HG03521 (cell line): ENCODE measurements around the gene LIMK2.
"Not testable (repeated sequence)": the region's sequence is repeated elsewhere in the genome, so short reads cannot be mapped to it uniquely, and the experiment has no call there.

ENCODE experiments used
- ATAC-seq: cut with Tn5 transposase; IDR thresholded peaks from one replicate; pipeline ENCODE4 v1.9.1; 2021; ENCODE audit warnings: mild to moderate bottlenecking, moderate library complexity; ENCODE audit not compliant: unreplicated experiment

Gene LIMK2

DNA sequence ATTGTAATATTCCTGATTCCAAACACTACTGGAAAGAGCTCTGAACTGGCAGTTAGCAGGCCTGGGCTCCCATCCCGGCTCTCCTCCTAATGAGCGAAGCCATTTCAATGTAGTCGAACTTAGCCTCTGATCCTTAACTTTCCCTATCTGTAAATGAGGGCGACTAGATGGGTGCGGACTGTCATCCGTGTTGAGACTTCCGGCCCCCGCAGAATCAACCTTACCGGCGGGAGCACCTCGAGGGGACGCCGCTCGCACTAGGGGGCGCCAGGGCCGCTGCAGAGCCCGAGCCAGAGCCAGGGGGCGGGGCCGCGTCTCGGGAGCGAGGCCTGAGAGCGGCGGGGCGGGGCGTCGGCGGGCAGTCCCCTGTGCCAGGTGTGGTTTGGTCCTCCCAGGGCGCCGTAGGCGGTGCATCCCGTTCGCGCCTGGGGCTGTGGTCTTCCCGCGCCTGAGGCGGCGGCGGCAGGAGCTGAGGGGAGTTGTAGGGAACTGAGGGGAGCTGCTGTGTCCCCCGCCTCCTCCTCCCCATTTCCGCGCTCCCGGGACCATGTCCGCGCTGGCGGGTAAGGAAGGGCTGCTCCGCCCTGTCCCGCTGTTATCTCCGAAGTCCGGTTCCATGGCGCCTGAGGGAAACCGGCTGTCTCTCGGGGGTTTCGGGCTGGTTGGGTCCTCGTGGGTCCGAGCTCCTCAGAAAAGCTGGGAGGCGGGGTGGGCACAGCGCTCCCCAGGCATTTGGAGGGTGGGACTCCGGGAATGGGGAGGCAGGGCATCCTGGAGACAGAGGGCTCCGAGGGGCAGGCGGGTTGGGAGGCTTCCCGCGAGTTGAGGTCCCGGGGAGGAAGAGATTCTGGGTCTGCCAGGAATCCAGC is at the start of gene LIMK2:
TSS of gene LIMK2 (plus strand) at position 437 of the 869 bp plus-strand sequence. CDS start at position 548, 111 bp downstream.
- peak; percentile 87 for ATAC-seq

DNA sequence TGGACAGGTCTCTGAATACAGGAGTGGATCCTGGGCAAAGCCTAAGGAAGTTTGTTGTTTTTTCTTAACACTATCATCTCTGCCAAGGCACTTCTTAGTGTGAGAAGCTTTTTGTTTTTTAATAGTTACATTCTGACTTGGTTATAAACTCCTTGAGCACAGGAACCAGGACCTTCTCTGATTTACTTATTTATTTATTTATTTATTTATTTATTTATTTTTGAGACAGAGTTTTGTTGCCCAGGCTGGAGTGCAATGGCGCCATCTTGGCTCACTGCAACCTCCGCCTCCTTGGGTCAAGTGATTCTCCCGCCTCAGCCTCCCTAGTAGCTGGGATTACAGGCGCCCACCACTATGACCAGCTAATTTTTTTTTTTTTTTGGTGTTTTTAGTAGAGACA is 41.1 kb upstream of the LIMK2 start:
- ATAC-seq, result no peak

DNA sequence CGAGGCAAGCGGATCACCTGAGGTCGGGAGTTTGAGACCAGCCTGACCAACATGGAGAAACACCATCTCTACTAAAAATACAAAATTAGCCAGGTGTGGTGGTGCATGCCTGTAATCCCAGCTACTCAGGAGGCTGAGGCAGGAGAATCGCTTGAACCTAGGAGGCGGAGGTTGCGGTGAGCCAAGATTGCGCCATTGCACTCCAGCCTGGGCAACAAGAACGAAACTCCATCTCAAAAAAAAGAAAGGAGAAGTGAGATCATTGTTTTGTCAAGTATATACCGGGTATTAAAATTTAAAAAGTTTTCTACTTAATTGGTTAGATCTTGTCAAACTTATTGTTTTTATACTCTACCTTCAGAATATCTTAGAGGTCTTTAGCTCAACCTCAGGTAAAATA is 40.4 kb upstream of the LIMK2 start:
- not testable (repeated sequence) for ATAC-seq

DNA sequence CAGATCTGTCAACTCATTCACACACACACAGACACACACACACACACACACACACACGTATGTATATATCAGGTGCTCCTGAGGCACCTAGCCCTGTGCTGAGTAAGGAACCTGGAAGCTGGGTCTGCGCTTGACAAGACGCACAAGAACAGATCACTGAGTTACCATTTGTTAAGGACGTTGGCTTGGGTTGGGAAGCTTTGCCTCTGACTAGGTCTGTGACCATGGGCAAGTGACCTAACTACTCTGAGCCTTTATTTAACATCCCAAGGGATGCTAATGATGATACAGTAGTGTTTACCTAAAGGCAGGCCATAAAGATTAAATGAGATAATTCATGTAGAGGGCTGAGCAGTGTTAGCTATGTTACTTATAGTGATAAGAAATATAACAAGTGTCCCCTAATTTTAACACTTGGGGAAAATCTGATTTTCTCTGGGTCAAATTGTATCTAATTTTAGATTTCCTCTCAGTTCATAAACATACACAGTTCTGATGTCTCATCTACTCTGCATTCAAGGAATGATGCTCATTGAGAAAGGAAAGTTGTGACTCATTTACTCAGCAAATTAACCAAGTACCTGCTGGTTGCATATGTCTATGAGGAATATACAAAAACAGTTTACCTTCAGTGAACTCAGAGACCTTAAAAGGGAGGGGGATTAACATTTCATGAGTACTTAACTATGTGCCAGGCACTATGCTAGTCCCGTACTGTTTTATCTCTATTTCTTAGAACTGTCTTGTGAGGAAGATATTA is 38.5 kb upstream of the LIMK2 start:
- ATAC-seq, result no peak

DNA sequence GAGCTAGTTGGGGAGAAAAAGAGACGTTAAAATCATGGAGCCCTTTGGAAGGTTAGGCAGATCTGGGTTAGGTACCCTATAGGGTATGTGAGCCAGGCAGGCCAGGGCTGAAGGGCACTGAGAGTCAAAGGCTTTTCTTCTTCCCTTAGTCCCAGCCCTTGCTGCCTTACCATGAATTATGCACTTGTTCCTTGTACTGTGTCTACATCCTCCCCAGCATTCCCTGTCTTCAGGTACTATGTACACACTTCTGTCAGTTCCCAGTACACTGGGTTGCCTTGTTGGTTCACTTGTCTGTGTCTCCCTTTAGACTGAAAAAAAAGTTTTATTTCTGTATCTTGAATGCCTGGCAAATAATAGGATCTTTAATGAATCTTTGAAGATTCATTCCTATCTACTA is 35.2 kb upstream of the LIMK2 start:
- ATAC-seq, result no peak

DNA sequence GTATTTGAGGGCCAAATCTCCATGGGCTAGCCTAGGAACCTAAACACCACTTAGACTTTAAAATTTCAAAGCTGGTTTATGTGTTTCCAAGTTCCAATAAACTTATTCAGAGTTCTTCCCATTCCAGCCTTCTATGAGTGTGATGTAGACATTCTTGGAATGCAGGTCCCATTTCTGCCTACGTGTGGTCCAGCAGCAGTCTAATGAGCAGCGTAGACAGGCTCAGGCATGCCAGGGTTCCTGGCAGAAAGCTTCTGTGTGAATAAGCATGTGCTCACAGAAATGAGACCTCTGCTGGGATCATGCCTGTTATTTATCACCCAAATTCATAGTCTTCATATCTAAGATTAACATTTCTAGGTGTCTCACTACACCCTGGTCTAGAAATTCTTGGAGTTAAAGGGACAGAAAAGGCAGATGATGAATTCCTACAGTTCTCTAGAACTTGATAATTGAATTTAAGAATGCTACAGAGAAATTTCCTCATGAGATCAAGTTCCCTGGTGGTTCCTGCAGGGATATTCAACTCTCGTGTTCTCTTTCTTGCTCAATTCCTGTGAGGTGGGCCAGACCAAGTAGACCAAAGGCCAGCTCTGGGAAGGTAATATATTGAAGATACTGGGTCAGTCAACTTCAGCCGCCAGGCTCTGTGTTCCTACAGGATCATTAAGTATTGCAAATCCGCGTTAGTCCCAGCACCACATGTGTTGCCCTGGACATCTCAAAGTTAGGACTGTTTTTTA is 34.5 kb upstream of the LIMK2 start:
- ATAC-seq, result no peak

DNA sequence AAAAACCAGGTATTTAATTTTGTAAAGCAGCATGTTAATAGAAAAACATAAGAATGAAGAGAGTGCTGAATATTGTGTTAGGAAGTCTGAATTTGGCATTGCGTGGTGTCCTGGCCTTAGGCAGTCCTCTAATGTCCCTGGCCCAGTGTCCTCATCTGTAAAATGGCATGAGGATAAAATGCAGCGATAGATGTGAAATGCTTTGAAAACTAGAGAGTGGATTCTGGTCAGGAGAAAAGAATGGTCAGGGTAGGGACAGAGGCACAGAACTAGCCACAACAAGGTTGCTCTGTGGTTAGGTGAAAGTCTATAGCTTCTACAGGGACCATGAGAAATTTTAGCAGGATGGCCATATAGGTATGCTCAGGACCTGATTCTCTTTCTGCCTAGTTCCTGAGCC is 33.2 kb upstream of the LIMK2 start:
- ATAC-seq, result no peak

DNA sequence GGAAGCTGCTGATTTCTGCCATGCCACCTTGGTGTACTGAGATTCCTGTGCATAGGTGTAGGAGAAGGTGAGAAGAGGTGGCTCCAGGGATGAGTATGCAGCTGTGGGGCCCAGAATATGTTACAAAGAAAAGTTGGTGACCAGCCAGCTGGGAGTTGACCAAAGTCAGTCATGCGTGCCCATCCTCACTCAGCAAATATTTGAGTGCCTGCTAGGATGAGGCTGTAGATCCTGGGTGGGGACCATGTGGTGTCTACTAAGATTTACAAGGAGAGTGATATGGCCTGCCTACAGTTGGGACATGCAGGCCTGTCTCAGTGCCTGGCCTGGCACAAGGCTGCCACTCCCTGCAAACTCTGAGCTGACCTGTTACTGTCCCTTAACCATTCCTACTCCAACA is 32.8 kb upstream of the LIMK2 start:
- no peak for ATAC-seq

DNA sequence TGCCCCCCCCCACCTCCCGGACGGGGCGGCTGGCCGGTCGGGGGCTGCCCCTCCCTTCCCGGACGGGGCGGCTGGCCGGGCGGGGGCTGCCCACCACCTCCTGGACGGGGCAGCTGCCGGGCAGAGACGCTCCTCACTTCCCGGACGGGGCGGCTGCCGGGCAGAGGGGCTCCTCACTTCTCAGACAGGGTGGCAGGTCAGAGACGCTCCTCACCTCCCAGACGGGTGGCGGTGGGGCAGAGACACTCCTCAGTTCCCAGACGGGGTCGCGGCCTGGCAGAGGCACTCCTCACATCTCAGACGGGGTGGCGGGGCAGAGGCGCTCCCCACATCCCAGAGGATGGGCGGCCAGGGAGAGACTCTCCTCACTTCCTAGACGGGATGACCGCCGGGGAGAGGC is 28.1 kb upstream of the LIMK2 start:
- no peak for ATAC-seq

DNA sequence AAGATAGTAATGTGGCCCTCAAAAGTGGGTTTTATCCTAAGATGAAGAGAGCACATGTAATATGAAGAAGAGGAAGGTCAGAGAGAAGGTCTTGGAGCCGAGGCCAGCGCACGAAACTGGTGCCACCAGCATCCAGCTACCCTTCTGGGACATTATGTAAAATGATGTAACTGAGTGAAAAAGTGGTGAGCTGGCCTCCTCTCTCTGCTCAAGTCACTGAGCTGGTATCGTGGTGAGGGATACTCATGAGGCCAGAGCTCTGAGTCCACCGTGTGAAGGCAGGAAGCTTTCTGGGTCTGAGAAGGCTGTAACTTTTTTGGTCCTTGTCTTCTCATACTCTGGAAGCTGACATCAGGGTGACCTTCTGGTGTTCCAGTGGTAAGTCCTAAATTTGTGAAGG is 27.0 kb upstream of the LIMK2 start:
- ATAC-seq, result no peak

DNA sequence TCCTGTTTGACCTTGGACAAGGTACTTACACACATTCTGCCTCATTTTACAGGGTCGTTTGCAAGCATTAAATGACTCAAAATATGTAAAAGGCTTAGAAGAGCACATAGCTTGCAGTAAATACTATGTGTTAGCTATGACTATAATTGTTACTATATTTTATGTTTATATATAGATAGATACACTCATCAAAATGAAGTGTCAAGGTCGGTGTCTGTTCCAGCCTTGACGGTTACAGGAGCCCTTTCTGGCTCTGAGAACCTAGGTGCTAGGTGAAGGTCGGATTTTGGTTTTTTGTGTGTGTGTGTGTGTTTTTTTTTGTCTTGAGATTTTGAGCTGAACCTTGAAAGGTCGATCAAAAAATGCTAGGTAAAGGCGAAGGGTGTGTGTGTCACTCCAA is 24.5 kb upstream of the LIMK2 start:
- no peak for ATAC-seq

DNA sequence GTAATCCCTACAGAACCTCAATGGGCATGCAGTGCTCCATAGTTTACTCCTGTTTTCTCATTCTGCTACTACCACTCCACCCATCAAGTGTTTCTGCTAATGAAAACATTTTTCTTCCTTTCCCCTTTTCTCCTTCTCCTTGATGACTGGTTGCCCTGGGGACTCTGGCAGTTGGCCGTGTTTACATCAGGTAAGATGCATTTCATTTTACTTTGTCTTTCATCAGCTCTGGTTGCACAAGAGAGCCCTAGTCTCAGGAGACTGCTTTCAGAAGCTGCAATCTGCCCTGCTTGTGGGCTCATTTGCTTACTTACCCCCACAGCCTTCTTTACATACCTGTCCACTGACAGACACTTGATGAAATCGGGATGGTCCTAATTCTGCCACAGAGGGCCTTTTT is 19.6 kb upstream of the LIMK2 start:
- ATAC-seq, result no peak

DNA sequence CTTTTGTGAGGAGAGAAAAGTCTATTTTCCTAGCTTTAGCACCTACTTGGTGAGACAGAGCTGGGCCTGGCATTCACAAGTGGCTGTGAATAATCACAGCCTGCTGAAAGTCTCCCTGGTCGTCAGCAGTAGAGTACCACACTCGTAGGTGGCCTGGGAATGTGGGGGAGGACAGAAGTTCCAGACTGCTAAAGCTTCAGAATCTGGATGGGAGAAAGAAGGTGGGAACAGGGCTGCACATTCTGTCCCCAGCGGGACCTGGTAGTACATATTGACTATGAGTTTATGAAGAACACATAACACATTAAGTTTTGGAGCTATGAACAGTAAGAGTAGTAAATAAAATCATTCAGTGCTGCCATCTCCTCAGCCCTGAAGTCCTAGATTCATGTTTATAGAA is 19.0 kb upstream of the LIMK2 start:
- no peak for ATAC-seq

DNA sequence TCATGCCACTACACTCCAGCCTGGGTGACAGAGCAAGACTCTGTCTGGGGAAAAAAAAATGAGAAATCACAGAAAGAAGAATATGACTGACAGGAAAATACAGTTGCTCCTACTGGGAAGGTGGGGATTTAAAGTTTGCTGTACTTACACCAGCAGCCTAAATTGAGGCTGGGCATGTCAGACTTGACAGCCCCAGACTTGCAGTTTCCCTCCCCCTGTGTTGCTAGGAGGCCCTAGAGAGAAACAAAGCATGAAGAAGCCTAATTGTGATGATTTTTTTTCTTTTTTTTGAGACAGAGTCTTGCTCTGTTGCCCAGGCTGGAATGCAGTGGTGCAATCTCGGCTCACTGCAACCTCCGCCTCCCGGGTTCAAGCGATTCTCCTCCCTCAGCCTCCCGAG is 17.4 kb upstream of the LIMK2 start:
- not testable (repeated sequence) for ATAC-seq

DNA sequence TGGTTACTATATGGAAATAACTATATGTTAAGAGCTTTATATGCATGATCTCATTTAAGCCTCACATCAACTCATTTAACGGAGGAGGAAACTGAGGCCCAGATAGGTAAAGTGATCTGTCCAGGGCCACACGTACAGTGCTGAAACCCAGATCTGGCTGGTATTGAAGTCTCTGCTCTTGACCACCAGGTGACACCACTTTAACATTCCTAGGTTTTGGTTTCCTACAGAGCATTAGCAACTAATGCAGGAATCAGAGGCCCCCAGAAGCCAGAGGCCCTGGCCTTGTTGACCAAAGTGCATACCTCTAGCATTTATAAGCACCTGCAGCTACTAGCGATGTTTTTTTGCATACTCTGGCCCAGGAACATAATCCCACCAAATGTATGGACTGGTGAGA is 12.9 kb upstream of the LIMK2 start:
- no peak for ATAC-seq

DNA sequence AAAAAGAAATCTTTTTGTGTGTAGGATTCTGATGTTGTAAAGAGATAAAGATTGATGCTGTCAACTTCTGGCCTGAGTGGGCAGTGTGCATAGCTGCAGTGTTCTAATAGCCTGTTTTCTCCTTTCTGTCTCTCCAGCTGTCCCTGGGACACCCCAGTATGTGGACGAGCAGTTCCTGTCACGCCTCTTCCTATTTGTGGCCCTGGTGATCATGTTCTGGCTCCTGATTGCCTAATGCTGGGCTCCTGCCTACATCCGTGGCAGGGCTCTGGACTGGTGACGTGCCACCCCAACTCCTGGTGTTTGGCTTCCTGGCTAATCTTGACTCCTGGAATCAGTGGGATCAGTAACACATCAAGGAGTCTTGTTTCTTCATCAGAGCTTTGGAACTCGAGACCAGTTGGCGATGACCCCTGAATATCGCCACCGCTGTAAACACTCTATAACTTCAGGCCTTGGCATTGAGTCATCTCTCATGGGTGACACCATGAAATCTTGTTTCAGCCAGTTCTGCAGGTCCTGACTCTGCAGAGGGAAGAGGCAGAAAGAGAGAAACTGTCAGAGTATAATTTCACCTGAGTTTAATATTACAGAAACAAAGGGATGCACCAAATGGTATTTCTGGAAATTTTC is 7.6 kb upstream of the LIMK2 start:
- ATAC-seq, result not testable (repeated sequence)

DNA sequence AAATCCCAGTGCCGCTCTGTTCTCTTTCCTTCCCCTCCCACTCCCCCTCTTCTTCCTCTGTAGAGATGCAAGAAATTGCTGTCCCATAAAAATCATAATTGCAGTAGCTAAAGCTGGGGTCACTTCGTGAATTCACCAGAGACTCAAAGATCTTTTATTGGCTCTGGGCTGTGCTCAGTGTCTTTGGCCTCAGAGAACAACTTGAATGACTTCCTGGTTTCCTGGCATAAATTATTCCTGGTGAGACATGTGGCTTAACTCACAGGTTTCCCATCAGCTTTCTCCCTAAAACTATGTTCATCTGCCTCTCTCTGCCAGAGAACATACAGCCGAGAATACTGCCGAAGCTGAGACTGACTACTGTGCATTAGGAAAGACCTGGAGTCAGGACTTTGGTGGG is 7.0 kb upstream of the LIMK2 start:
- ATAC-seq, result not testable (repeated sequence)

DNA sequence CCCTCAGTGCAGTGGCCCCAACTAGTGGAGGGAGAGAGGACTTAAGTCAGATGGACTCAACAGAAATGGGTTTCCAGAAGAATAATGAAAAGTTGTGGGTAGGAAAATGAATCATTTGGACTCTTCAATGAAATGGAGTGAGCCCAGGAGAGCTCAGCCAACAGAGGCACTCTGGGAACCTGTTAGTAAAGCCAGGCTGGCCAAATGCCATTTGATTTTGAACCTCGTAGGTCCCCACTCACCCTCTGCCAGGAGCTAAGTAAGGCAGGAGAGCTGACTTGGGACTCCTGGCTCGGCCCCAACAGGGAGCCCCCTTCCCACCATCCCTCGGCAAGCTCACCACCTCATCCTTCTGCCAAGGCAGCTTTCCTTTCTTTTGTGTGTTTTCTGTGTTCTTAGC is 5.6 kb upstream of the LIMK2 start:
- ATAC-seq, result not testable (repeated sequence)

DNA sequence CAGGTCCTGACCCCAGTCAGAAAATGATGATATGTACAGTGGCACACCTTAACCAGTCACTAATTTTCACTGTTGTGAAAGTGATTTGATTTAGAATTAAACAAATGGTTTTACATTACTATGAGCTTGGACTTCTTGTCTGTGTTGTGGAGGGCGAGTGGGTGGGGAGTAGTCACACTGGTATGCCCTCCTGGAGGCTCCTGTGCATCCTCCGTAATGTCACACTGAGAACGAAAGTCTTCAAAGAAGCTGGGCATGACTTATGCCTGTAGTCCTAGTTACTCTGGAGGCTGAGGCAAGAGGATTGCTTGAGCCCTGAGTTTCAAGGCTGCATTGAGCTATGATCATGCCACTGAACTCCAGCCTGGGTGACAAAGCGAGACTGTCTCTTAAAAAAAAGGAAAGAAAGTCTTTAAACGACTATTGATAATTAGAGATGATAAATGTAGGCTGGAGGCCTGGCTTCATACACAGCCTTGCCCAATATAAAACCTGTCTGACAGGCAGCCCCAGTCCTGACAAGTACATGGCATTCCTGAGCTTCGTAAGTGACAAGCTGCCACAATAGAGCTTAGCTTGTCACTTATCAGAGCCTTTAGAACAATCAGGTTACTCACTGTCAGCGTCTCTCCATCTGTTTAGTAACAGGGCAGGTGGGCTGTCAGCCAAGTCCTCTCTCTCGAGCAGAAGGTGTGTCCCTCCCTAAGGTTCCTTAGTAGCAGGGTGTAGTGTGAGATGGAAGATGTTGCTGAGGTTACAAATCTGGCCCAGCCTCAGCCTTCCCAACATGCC is 5.0 kb upstream of the LIMK2 start:
- ATAC-seq, result no peak
